Fibroblast of lung (primary cell): ENCODE measurements around the gene ZDHHC4. TPM values are rescaled to one million over a fixed set of nuclear protein-coding genes. Genes with fewer than 3 reads are reported as not detected.

ENCODE experiments used
- DNase-seq, 2 donors: peaks; one replicate each; pipeline versions ENCODE4 v3.0.0 to v3.0.0-alpha.2; 2010; ENCODE audit warnings: low read depth in 2 of 2
- H2AFZ ChIP-seq: 2 replicates; pipeline ENCODE4 v1.5.1; 2012; ENCODE audit warnings: low read length, control low read depth, inconsistent platforms
- H3K27ac ChIP-seq: 2 replicates; pipeline ENCODE4 v1.5.1; 2011; ENCODE audit warnings: low read length, control low read depth; ENCODE audit not compliant: insufficient read depth
- H3K27me3 ChIP-seq: 2 replicates; pipeline ENCODE4 v1.5.1; 2011; ENCODE audit warnings: mild to moderate bottlenecking, low read length; ENCODE audit not compliant: control insufficient read depth, insufficient read depth
- H3K36me3 ChIP-seq: 2 replicates; pipeline ENCODE4 v1.5.1; 2011; ENCODE audit warnings: low read length; ENCODE audit not compliant: control insufficient read depth, insufficient read depth
- H3K4me1 ChIP-seq: 2 replicates; pipeline ENCODE4 v1.5.1; 2011; ENCODE audit warnings: low read length; ENCODE audit not compliant: control insufficient read depth, insufficient read depth; ENCODE audit errors: extremely low read depth
- H3K4me2 ChIP-seq: 2 replicates; pipeline ENCODE4 v1.5.1; 2011; ENCODE audit warnings: low read length, control low read depth; ENCODE audit not compliant: insufficient read depth; ENCODE audit errors: extremely low read depth
- H3K4me3 ChIP-seq, 4 experiments: fragments of 200-600 bp in 1 of 4; sonication (generic) in 1 of 4; replicated peaks in 1 of 4; 2 replicates each; pipeline ENCODE4 v1.5.1; 2011 to 2016; ENCODE audit warnings: low read length in 4 of 4, low read depth in 3 of 4, mild to moderate bottlenecking in 3 of 4, control low read depth in 2 of 4, inconsistent platforms in 1 of 4, mixed read lengths in 1 of 4; ENCODE audit not compliant: insufficient read depth in 1 of 4; ENCODE audit errors: control extremely low read depth in 1 of 4
- H3K79me2 ChIP-seq: 2 replicates; pipeline ENCODE4 v1.5.1; 2012; ENCODE audit warnings: mild to moderate bottlenecking, low read length, inconsistent platforms; ENCODE audit not compliant: control insufficient read depth, insufficient read depth
- H3K9ac ChIP-seq: 2 replicates; pipeline ENCODE4 v1.5.1; 2011; ENCODE audit warnings: mild to moderate bottlenecking, low read length, control low read depth; ENCODE audit not compliant: insufficient read depth
- H3K9me3 ChIP-seq: 2 replicates; pipeline ENCODE4 v1.5.1; 2012; ENCODE audit warnings: low read depth, low read length; ENCODE audit not compliant: control insufficient read depth, insufficient read depth
- H4K20me1 ChIP-seq: 2 replicates; pipeline ENCODE4 v1.5.1; 2011; ENCODE audit warnings: low read length; ENCODE audit not compliant: control insufficient read depth, insufficient read depth; ENCODE audit errors: extremely low read depth
- CTCF ChIP-seq, 2 donors: IDR thresholded peaks in 1 of 2; conservative IDR thresholded peaks in 1 of 2; 1 replicate in 1 of 2; 2 replicates in 1 of 2; pipeline ENCODE4 v1.5.1; 2011 to 2012; ENCODE audit warnings: low read length in 2 of 2, control low read depth in 1 of 2, inconsistent platforms in 1 of 2, low read depth in 1 of 2, mild to moderate bottlenecking in 1 of 2
- EZH2 ChIP-seq: IDR thresholded peaks from 2 replicates; pipeline ENCODE4 v1.5.1; 2012; ENCODE audit warnings: low read length, control low read depth, mild to moderate bottlenecking; ENCODE audit errors: missing control alignments
- polyA plus RNA-seq, 2 donors: library from polyadenylated mRNA; depleted of rRNA in 1 of 2; stranded (reverse) in 1 of 2; unstranded in 1 of 2; fragments of >200 nt; gene quantifications; 2 replicates each; pipeline ENCODE4 v1.2.1, GENCODE V29; 2011 to 2012; ENCODE audit warnings: missing spikeins in 1 of 2
- total RNA-seq: library from RNA; depleted of rRNA; stranded (reverse); fragments of >200 nt; gene quantifications from 2 replicates; pipeline ENCODE4 v1.2.1, GENCODE V29; 2014

The ZDHHC4 gene
- total and polyA plus RNA-seq, 2 donors (not counting 1 experiment from before 2014, with no cell fraction given), result 65.2 to 89.5 TPM

- H2AFZ ChIP-seq, result no peak overlapping the region
- TF ChIP-seq EZH2, result no peak
- TF ChIP-seq CTCF (conservative IDR thresholded peaks at IDR 0.05 in 1 of 2, IDR thresholded peaks at IDR 0.05 in 1 of 2; ENCODE audit: low read depth in 1 of 2, low read length in 2 of 2), result no peak
- no peak overlapping the region for H3K4me2 ChIP-seq
- no peaks in the 10 kb centered on the region for H3K79me2 ChIP-seq
- H3K27ac ChIP-seq, result no peak overlapping the region
- H3K4me1 ChIP-seq, result no peaks in the 10 kb centered on the region
- H3K36me3 ChIP-seq, result no peaks in the 10 kb centered on the region
- H4K20me1 ChIP-seq, result no peaks in the 10 kb centered on the region
- no peak overlapping the region for H3K9ac ChIP-seq
- DNase-seq, result no peak
- H3K27me3 ChIP-seq, result peaks cover 28% of the 10 kb centered on the region
- H3K4me3 ChIP-seq, result no peak overlapping the region
- no peaks in the 10 kb centered on the region for H3K9me3 ChIP-seq
Measured at GRCh38 chr7:6530626-6531491, 46.4 kb upstream of the ZDHHC4 start.

- Histone ChIP-seq H3K27me3 (peaks cover 26% of the 10 kb centered on the region), H3K4me2 (no peak overlapping the region), H3K36me3 (no peaks in the 10 kb centered on the region), H4K20me1 (no peaks in the 10 kb centered on the region), H3K9me3 (no peaks in the 10 kb centered on the region), H3K4me1 (no peaks in the 10 kb centered on the region), H3K27ac (no peak overlapping the region), H3K79me2 (no peaks in the 10 kb centered on the region), H3K4me3 (no peak overlapping the region), H2AFZ (no peak overlapping the region), H3K9ac (no peak overlapping the region)
- TF ChIP-seq EZH2 (no peak), CTCF (conservative IDR thresholded peaks at IDR 0.05 in 1 of 2, IDR thresholded peaks at IDR 0.05 in 1 of 2; ENCODE audit: low read depth in 1 of 2, low read length in 2 of 2) (no peak)
- DNase-seq, result no peak
Measured at GRCh38 chr7:6531492-6532279, 45.6 kb upstream of the ZDHHC4 start.

GRCh38 chr7:6532516-6532915 lies 44.7 kb upstream of the ZDHHC4 start:
- no peak overlapping the region for H3K4me3 ChIP-seq
- H4K20me1 ChIP-seq, result no peaks in the 10 kb centered on the region
- H3K9ac ChIP-seq, result no peak overlapping the region
- H3K79me2 ChIP-seq, result no peaks in the 10 kb centered on the region
- no peak overlapping the region for H3K27ac ChIP-seq
- H3K36me3 ChIP-seq, result no peaks in the 10 kb centered on the region
- H3K4me1 ChIP-seq, result no peaks in the 10 kb centered on the region
- H2AFZ ChIP-seq, result no peak overlapping the region
- no peak for DNase-seq
- TF ChIP-seq EZH2, result no peak
- no peak for TF ChIP-seq CTCF (conservative IDR thresholded peaks at IDR 0.05 in 1 of 2, IDR thresholded peaks at IDR 0.05 in 1 of 2; ENCODE audit: low read depth in 1 of 2, low read length in 2 of 2)
- no peaks in the 10 kb centered on the region for H3K9me3 ChIP-seq
- H3K4me2 ChIP-seq, result no peak overlapping the region
- H3K27me3 ChIP-seq, result peaks cover 20% of the 10 kb centered on the region
